AG08395 (cell line): ENCODE data around the gene SLC22A31.

ENCODE experiments used
- DNase-seq: peaks from one replicate; pipeline ENCODE4 v3.0.0; 2012; ENCODE audit warnings: mixed read lengths, low spot score

SLC22A31 gene

GRCh38 chr16:89149386-89149785, 51.0 kb downstream of the SLC22A31 start:
- no peak for DNase-seq

- no peak for DNase-seq
Observed at GRCh38 chr16:89147085-89147817, 53.1 kb downstream of the SLC22A31 start.

GRCh38 chr16:89146211-89147005, 53.9 kb downstream of the SLC22A31 start:
- DNase-seq = no peak
